Common myeloid progenitor, CD34-positive (primary cell): Measurements from ENCODE around the gene CLEC18C. TPM values are rescaled to one million over a fixed set of nuclear protein-coding genes. Genes with fewer than 3 reads are reported as not detected.
"Not testable (repeated sequence)": the region's sequence is repeated elsewhere in the genome, so short reads cannot be mapped to it uniquely, and the experiment has no call there.

Experiments
- CTCF ChIA-PET: fragments of 350-600 bp; sonication (Branson Sonifier 250); formaldehyde crosslinking; loops from one replicate; lab custom pipeline; 2021; ENCODE audit warnings: antibody characterized with exemption; lab: Charles Lee
- POLR2A ChIA-PET: fragments of 350-600 bp; sonication (Branson Sonifier 250); formaldehyde crosslinking; loops from one replicate; lab custom pipeline; 2021; ENCODE audit warnings: antibody characterized with exemption; lab: Charles Lee
- DNase-seq, 3 donors: peaks; one replicate each; pipeline versions ENCODE4 v3.0.0 to v3.0.0-alpha.2; 2013
- H3K27ac ChIP-seq, 2 experiments: 1 replicate in 1 of 2; 2 replicates in 1 of 2; pipeline ENCODE4 v1.7.0; 2013; ENCODE audit warnings: inconsistent platforms in 2 of 2, low read length in 2 of 2, mild to moderate bottlenecking in 2 of 2, low read depth in 1 of 2, moderate library complexity in 1 of 2; ENCODE audit not compliant: severe bottlenecking in 2 of 2, insufficient read depth in 1 of 2, poor library complexity in 1 of 2
- H3K27me3 ChIP-seq, 5 experiments: replicated peaks in 2 of 5; 1 replicate in 3 of 5; 2 replicates in 2 of 5; pipeline versions ENCODE4 v1.6.1 to v1.7.0; 2013; ENCODE audit warnings: low read length in 4 of 5, mild to moderate bottlenecking in 2 of 5, moderate library complexity in 2 of 5, inconsistent platforms in 1 of 5; ENCODE audit not compliant: insufficient read depth in 5 of 5, control insufficient read depth in 4 of 5
- H3K36me3 ChIP-seq, 4 experiments: 1 replicate in 2 of 4; 2 replicates in 2 of 4; pipeline versions ENCODE4 v1.6.1 to v1.7.0; 2013; ENCODE audit warnings: low read length in 3 of 4, control low read depth in 1 of 4, mild to moderate bottlenecking in 1 of 4; ENCODE audit not compliant: control insufficient read depth in 4 of 4, insufficient read depth in 4 of 4
- H3K4me1 ChIP-seq, 4 experiments: 1 replicate in 3 of 4; 2 replicates in 1 of 4; pipeline versions ENCODE4 v1.6.1 to v1.7.1; 2013; ENCODE audit warnings: low read length in 3 of 4, mild to moderate bottlenecking in 3 of 4, control low read depth in 1 of 4, inconsistent platforms in 1 of 4, moderate library complexity in 1 of 4; ENCODE audit not compliant: control insufficient read depth in 4 of 4, insufficient read depth in 4 of 4; ENCODE audit errors: control extremely low read depth in 1 of 4
- H3K4me3 ChIP-seq, 7 experiments: 1 replicate in 4 of 7; 2 replicates in 3 of 7; pipeline versions ENCODE4 v1.5.1 to v1.7.0; 2013; ENCODE audit warnings: mild to moderate bottlenecking in 7 of 7, low read length in 6 of 7, moderate library complexity in 6 of 7, inconsistent platforms in 2 of 7, low read depth in 2 of 7, control low read depth in 1 of 7; ENCODE audit not compliant: insufficient read depth in 4 of 7, control insufficient read depth in 1 of 7; ENCODE audit errors: extremely low read depth in 1 of 7
- H3K9me3 ChIP-seq, 5 experiments: 1 replicate in 4 of 5; 2 replicates in 1 of 5; pipeline versions ENCODE4 v1.6.1 to v1.7.1; 2013; ENCODE audit warnings: low read length in 4 of 5, mild to moderate bottlenecking in 2 of 5, inconsistent platforms in 1 of 5, low read depth in 1 of 5, moderate library complexity in 1 of 5; ENCODE audit not compliant: control insufficient read depth in 4 of 5, insufficient read depth in 2 of 5; ENCODE audit errors: control extremely low read depth in 1 of 5
- WGBS: methylation state at CpG from one replicate; pipeline ENCODE4 v1.1.5; 2013; ENCODE audit not compliant: insufficient coverage; 5-methylcytosine and 5-hydroxymethylcytosine counted together
- polyA plus RNA-seq: library from polyadenylated mRNA; unstranded; fragments of 120-200 nt; gene quantifications from one replicate; pipeline ENCODE4 v1.2.1, GENCODE V29; 2013

The CLEC18C gene
- 0.12 TPM for polyA plus RNA-seq

GRCh38 chr16:70173212-70173837 is at the start of gene CLEC18C:
Gene CLEC18C, plus strand, starts transcription at chr16:70173787. Its CDS starts 492 bp downstream, at chr16:70174279.
- H3K4me1 ChIP-seq, H3K36me3 ChIP-seq, H3K9me3 ChIP-seq, H3K4me3 ChIP-seq, POLR2A ChIA-PET, CTCF ChIA-PET, H3K27me3 ChIP-seq, H3K27ac ChIP-seq, DNase-seq: not testable (repeated sequence)
- 90% methylated on average over 2 of the region's 21 CpGs for WGBS

- POLR2A ChIA-PET, H3K4me1 ChIP-seq, H3K27ac ChIP-seq, H3K4me3 ChIP-seq, H3K27me3 ChIP-seq, DNase-seq, CTCF ChIA-PET, H3K9me3 ChIP-seq: not testable (repeated sequence)
- WGBS = 93% methylated on average over 12 of the region's 14 CpGs
- H3K36me3 ChIP-seq = peaks cover 0 to 54% (median 10%) of the 10 kb centered on the region in 4 experiments
These were observed 49.8 kb upstream of the CLEC18C start for GRCh38 chr16:70123822-70124221.

- H3K36me3 ChIP-seq = peaks cover 0 to 68% (median 17%) of the 10 kb centered on the region in 4 experiments
- WGBS = 94% methylated on average over 9 of the region's 11 CpGs
These were observed 47.4 kb upstream of the CLEC18C start for GRCh38 chr16:70126226-70126625.

GRCh38 chr16:70127706-70128105 is 45.9 kb upstream of the CLEC18C start:
- H3K27me3 ChIP-seq, CTCF ChIA-PET, H3K27ac ChIP-seq, DNase-seq, H3K4me3 ChIP-seq, H3K9me3 ChIP-seq, H3K4me1 ChIP-seq, POLR2A ChIA-PET: not testable (repeated sequence)
- WGBS = 87% methylated on average over 3 of the region's 5 CpGs
- peaks cover 5 to 67% (median 22%) of the 10 kb centered on the region in 4 experiments for H3K36me3 ChIP-seq

More at GRCh38 chr16:70126226-70126625, 47.4 kb upstream of the CLEC18C start:
- H3K9me3 ChIP-seq, DNase-seq, H3K27ac ChIP-seq, CTCF ChIA-PET, H3K4me3 ChIP-seq, H3K27me3 ChIP-seq, H3K4me1 ChIP-seq: not testable (repeated sequence)
- POLR2A ChIA-PET = interaction anchor here (0.6 kb wide), 1 partner anchor 789 kb away, joined by 5 read pairs; no protein-coding TSS in a partner anchor

GRCh38 chr16:70128844-70129243 is 44.7 kb upstream of the CLEC18C start:
- 93% methylated on average over 3 of the region's 10 CpGs for WGBS
- POLR2A ChIA-PET, H3K27ac ChIP-seq, H3K4me3 ChIP-seq, H3K4me1 ChIP-seq, CTCF ChIA-PET, H3K9me3 ChIP-seq, DNase-seq, H3K27me3 ChIP-seq: not testable (repeated sequence)
- H3K36me3 ChIP-seq = peaks cover 7 to 66% (median 22%) of the 10 kb centered on the region in 4 experiments

- WGBS = 100% methylated on average over 3 of the region's 8 CpGs
- DNase-seq, H3K4me1 ChIP-seq, H3K27me3 ChIP-seq, CTCF ChIA-PET, POLR2A ChIA-PET, H3K9me3 ChIP-seq, H3K4me3 ChIP-seq, H3K27ac ChIP-seq: not testable (repeated sequence)
- H3K36me3 ChIP-seq = peaks cover 7 to 72% (median 18%) of the 10 kb centered on the region in 4 experiments
These were observed 37.8 kb upstream of the CLEC18C start for GRCh38 chr16:70135796-70136195.

- H3K9me3 ChIP-seq, H3K27ac ChIP-seq, H3K27me3 ChIP-seq, DNase-seq, H3K4me1 ChIP-seq, H3K4me3 ChIP-seq, CTCF ChIA-PET, POLR2A ChIA-PET: not testable (repeated sequence)
- 91% methylated on average over 2 of the region's 2 CpGs for WGBS
- H3K36me3 ChIP-seq = peaks cover 7 to 76% (median 18%) of the 10 kb centered on the region in 4 experiments
These were observed 37.0 kb upstream of the CLEC18C start for GRCh38 chr16:70136595-70136994.
